ENCODE data around the gene FHIT.

The FHIT gene

DNA sequence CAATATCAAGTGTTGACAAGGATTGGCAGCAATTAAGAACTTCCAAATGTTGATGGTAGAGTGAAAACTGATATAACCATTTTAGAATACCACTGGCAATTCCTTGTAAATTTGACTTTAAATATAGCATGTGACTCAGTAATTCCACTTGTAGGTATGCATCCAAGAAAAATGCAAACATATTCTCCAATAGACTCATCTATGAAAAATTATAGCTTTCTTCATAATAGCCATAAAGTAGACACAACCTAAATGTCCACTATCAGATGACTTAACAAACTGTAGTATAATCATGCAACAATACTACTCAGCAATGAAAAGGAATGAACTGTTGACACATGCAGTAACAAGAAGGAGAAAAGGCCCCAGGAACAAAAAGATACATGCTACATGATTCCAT, 988.1 kb downstream of the FHIT start:
- no peaks in the 10 kb centered on the region for H3K36me3 ChIP-seq (ENCODE audit: control insufficient read depth, insufficient read depth, low read length)
- no peak overlapping the region for H3K4me3 ChIP-seq (ENCODE audit: low read depth, low read length)
- no peak overlapping the region for H3K9ac ChIP-seq (ENCODE audit: low read length)
- H3K27ac ChIP-seq (ENCODE audit: low read depth, low read length) = no peak overlapping the region
- no peaks in the 10 kb centered on the region for H3K9me3 ChIP-seq (ENCODE audit: control insufficient read depth, insufficient read depth, low read depth, low read length)
- no peaks in the 10 kb centered on the region for H3K4me1 ChIP-seq (ENCODE audit: control insufficient read depth, insufficient read depth, low read length)
- H3K27me3 ChIP-seq (ENCODE audit: control insufficient read depth, insufficient read depth, low read length) = no peaks in the 10 kb centered on the region

DNA sequence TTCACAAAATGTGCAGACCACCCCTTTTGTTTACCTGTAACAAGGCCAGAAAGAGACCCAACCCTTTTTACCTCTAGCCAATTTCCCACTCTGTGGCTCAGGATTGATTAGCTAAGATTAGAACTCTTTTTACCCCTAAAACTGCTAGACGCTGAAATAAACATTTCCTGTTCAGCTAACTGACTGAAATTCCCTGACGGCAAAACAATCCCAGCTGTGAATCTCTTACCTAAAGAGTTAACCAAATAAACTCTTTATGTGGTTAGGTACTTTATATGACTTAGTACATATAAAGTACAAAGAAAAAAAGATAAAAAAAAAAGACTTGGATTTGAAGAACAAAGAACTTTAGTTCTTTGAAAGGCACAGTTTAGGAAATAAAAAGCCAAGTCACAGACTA, 988.7 kb downstream of the FHIT start:
- H3K27me3 ChIP-seq (ENCODE audit: control insufficient read depth, insufficient read depth, low read length) = no peaks in the 10 kb centered on the region
- no peaks in the 10 kb centered on the region for H3K36me3 ChIP-seq (ENCODE audit: control insufficient read depth, insufficient read depth, low read length)
- H3K9me3 ChIP-seq (ENCODE audit: control insufficient read depth, insufficient read depth, low read depth, low read length) = no peaks in the 10 kb centered on the region
- H3K4me3 ChIP-seq (ENCODE audit: low read depth, low read length) = no peak overlapping the region
- no peak overlapping the region for H3K27ac ChIP-seq (ENCODE audit: low read depth, low read length)
- H3K4me1 ChIP-seq (ENCODE audit: control insufficient read depth, insufficient read depth, low read length) = no peaks in the 10 kb centered on the region
- no peak overlapping the region for H3K9ac ChIP-seq (ENCODE audit: low read length)

DNA sequence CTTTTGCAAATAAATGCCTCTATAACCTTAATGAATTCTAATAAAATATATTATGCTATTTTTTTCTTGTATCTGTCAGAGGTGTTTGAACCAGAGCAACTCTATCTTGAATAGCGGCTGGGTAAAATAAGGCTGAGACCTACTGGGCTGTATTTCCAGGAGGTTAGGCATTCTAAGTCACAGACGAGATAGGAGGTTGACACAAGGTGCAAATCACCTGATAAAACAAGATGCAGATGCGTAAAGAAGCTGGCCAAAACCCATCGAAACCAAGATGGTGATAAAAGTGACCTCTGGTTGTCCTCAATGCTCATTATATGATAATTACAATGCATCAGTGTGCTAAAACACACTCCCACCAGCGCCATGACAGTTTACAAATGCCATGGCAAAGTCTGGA, 990.7 kb downstream of the FHIT start:
- Histone ChIP-seq H3K36me3 (ENCODE audit: control insufficient read depth, insufficient read depth, low read length) (no peaks in the 10 kb centered on the region), H3K27me3 (ENCODE audit: control insufficient read depth, insufficient read depth, low read length) (no peaks in the 10 kb centered on the region), H3K27ac (ENCODE audit: low read depth, low read length) (no peak overlapping the region), H3K4me3 (ENCODE audit: low read depth, low read length) (no peak overlapping the region), H3K9ac (ENCODE audit: low read length) (no peak overlapping the region), H3K4me1 (ENCODE audit: control insufficient read depth, insufficient read depth, low read length) (no peaks in the 10 kb centered on the region), H3K9me3 (ENCODE audit: control insufficient read depth, insufficient read depth, low read depth, low read length) (no peaks in the 10 kb centered on the region)

DNA sequence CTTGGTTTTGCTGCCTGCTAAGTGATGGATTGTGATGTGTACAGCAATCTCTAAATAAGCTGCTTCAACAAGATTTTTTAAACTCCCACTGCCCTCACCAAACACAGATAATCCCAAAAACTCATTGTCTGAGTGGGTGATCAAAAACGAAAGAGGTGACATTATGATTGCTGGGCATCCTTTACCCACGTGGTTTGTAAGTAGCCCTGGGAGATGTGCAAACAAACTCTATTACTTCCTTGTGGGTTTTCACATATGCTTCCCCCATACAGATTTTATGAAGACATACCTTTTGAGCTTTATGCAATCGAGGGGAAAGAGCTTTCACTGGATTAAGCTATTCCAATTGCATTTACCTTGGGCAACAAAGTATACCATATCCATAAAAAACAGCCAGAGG, 1000.4 kb downstream of the FHIT start:
- no peaks in the 10 kb centered on the region for H3K27me3 ChIP-seq (ENCODE audit: control insufficient read depth, insufficient read depth, low read length)
- no peaks in the 10 kb centered on the region for H3K4me1 ChIP-seq (ENCODE audit: control insufficient read depth, insufficient read depth, low read length)
- H3K9me3 ChIP-seq (ENCODE audit: control insufficient read depth, insufficient read depth, low read depth, low read length) = peaks cover 8% of the 10 kb centered on the region; the same call in 1 of the 2 replicates
- no peak overlapping the region for H3K9ac ChIP-seq (ENCODE audit: low read length)
- no peaks in the 10 kb centered on the region for H3K36me3 ChIP-seq (ENCODE audit: control insufficient read depth, insufficient read depth, low read length)
- no peak overlapping the region for H3K4me3 ChIP-seq (ENCODE audit: low read depth, low read length)
- H3K27ac ChIP-seq (ENCODE audit: low read depth, low read length) = no peak overlapping the region

DNA sequence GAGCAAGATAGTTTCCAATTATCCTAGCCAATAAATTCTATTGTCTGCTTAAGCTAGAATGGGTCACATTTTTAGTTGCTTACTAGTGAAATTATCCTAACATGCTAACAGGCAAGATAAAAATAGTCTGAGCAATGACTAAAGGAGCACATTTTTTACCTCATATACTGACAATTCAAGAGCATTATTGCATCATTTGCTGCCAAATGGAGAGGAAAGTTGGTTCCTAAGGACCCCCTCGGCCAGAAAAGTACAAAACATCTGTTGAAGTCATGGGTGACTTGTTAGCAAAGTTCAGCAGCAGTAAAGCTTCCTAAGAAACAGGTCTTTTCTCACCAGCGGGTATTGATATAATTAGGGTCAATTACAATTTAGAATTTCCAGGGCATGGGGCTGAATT, 1001.0 kb downstream of the FHIT start:
- no peaks in the 10 kb centered on the region for H3K36me3 ChIP-seq (ENCODE audit: control insufficient read depth, insufficient read depth, low read length)
- H3K4me3 ChIP-seq (ENCODE audit: low read depth, low read length) = no peak overlapping the region
- H3K27me3 ChIP-seq (ENCODE audit: control insufficient read depth, insufficient read depth, low read length) = no peaks in the 10 kb centered on the region
- H3K4me1 ChIP-seq (ENCODE audit: control insufficient read depth, insufficient read depth, low read length) = no peaks in the 10 kb centered on the region
- peaks cover 8% of the 10 kb centered on the region; the same call in 1 of the 2 replicates for H3K9me3 ChIP-seq (ENCODE audit: control insufficient read depth, insufficient read depth, low read depth, low read length)
- H3K9ac ChIP-seq (ENCODE audit: low read length) = no peak overlapping the region
- H3K27ac ChIP-seq (ENCODE audit: low read depth, low read length) = no peak overlapping the region

DNA sequence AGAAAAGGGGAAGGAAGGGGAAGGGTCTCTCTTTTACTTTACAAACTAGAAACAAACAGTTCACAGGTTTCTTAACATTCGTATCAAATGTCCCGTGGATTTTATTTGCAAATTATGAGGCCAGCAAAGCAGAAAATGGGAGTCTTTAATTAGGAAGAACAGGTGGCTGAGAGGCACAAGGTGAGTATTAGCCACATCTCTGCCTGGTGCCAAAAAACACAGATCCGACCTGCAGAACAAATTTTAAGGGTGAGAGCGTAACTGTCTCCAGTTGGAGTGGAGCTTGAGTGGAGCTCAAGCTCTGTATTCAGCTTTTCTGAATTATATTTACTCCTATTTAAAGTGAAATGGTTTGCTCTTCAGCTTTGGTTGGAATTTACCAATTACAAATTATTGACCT, 1004.9 kb downstream of the FHIT start:
- no peaks in the 10 kb centered on the region; the same call in 1 of the 2 replicates for H3K4me1 ChIP-seq (ENCODE audit: control insufficient read depth, insufficient read depth, low read length)
- no peak overlapping the region for H3K9ac ChIP-seq (ENCODE audit: low read length)
- H3K4me3 ChIP-seq (ENCODE audit: low read depth, low read length) = no peak overlapping the region
- peaks cover 8% of the 10 kb centered on the region; the same call in 1 of the 2 replicates for H3K9me3 ChIP-seq (ENCODE audit: control insufficient read depth, insufficient read depth, low read depth, low read length)
- H3K27me3 ChIP-seq (ENCODE audit: control insufficient read depth, insufficient read depth, low read length) = no peaks in the 10 kb centered on the region
- H3K36me3 ChIP-seq (ENCODE audit: control insufficient read depth, insufficient read depth, low read length) = no peaks in the 10 kb centered on the region
- no peak overlapping the region for H3K27ac ChIP-seq (ENCODE audit: low read depth, low read length)

DNA sequence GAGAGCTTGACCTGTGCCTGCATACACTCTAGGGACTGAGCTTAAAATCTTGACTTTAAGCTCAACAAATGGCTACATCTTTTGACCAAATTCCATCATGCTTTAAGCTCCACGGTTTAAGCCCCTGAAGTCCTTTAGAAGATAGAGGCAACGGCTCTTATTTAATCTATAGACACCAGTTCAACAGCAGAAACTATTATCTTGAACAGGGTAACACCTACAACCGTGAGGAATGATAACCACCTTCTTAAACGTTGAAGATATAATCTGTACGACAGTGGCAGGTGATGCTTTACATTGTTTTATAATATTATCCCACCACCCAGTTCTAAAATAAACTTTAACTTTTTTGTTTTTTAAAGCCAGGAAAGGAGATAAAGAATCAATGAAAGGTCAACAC, 1007.8 kb downstream of the FHIT start:
- no peak overlapping the region for H3K27ac ChIP-seq (ENCODE audit: low read depth, low read length)

DNA sequence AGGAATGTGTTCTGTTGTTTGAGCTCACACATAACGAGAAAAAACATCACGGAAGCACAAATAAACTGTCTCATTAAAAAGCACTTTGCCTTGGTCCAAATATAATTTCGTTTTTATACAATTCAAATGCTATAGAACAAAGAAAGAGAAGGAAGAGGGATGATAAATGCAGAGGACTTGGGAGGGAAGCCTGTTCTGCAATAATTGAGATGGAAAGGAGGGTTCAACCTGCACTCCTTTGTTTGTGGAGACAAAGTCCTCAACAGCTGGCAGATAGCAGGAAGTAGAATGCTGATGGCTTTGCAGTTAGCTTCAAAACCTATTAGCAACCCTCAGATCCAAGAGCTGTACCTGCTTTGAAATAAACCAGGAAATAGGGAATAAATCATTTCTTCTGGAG, 1010.8 kb downstream of the FHIT start:
- Histone ChIP-seq H3K36me3 (ENCODE audit: control insufficient read depth, insufficient read depth, low read length) (no peaks in the 10 kb centered on the region), H3K4me1 (ENCODE audit: control insufficient read depth, insufficient read depth, low read length) (peaks cover 12% of the 10 kb centered on the region; the same call in 1 of the 2 replicates), H3K9me3 (ENCODE audit: control insufficient read depth, insufficient read depth, low read depth, low read length) (no peaks in the 10 kb centered on the region), H3K4me3 (ENCODE audit: low read depth, low read length) (no peak overlapping the region), H3K9ac (ENCODE audit: low read length) (no peak overlapping the region), H3K27me3 (ENCODE audit: control insufficient read depth, insufficient read depth, low read length) (no peaks in the 10 kb centered on the region), H3K27ac (ENCODE audit: low read depth, low read length) (no peak overlapping the region)

More for the DNA sequence above, 1007.8 kb downstream of the FHIT start:
- Histone ChIP-seq H3K36me3 (ENCODE audit: control insufficient read depth, insufficient read depth, low read length) (no peaks in the 10 kb centered on the region), H3K4me3 (ENCODE audit: low read depth, low read length) (no peak overlapping the region), H3K4me1 (ENCODE audit: control insufficient read depth, insufficient read depth, low read length) (peaks cover 12% of the 10 kb centered on the region; the same call in 1 of the 2 replicates), H3K9me3 (ENCODE audit: control insufficient read depth, insufficient read depth, low read depth, low read length) (0 out of 2 replicates have a peak, but pooled peaks cover under 1% of the 10 kb centered on the region), H3K27me3 (ENCODE audit: control insufficient read depth, insufficient read depth, low read length) (no peaks in the 10 kb centered on the region), H3K9ac (ENCODE audit: low read length) (no peak overlapping the region)

DNA sequence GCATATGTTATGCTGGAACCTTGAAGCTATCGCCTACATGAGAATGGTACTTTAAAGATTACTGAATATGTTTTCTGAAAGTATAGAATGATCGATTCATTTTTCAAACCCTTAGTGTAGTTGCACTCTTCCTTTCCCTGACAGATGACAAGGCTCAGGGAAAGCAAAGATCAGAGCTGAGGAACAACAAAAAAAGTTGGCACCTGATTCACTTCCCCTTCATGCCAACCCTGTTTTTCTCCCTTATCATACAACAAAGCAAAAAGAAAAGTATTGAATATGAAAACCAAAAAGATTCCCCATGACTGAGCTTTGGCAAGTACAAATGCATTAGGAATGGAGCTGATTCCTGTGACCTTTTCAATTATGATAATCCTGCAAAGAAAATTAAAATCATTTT, 1012.7 kb downstream of the FHIT start:
- H3K4me3 ChIP-seq (ENCODE audit: low read depth, low read length) = no peak overlapping the region
- H3K9ac ChIP-seq (ENCODE audit: low read length) = no peak overlapping the region

DNA sequence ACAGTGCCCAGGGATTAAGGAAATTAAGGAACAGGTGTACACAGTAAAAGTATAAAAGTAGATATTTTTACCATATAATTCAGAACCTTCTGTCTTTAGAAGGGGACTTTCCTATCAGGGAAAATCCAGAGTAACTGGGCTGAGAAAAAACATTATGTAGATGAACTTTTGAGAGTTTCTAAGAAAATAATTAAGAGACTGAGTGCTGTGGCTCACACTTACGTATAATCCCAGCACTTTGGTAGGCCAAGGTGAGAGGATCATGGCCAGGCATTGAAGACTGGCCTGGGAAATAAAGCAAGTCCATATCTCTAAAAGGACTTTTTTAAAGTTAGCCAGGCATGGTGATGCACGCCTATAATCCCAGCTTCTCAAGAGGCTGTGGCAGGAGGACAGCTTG, 1021.8 kb downstream of the FHIT start:
- Histone ChIP-seq H3K9me3 (ENCODE audit: control insufficient read depth, insufficient read depth, low read depth, low read length) (no peaks in the 10 kb centered on the region), H3K27ac (ENCODE audit: low read depth, low read length) (no peak overlapping the region), H3K27me3 (ENCODE audit: control insufficient read depth, insufficient read depth, low read length) (no peaks in the 10 kb centered on the region), H3K4me1 (ENCODE audit: control insufficient read depth, insufficient read depth, low read length) (no peaks in the 10 kb centered on the region), H3K4me3 (ENCODE audit: low read depth, low read length) (no peak overlapping the region), H3K36me3 (ENCODE audit: control insufficient read depth, insufficient read depth, low read length) (no peaks in the 10 kb centered on the region), H3K9ac (ENCODE audit: low read length) (no peak overlapping the region)

More for the DNA sequence above, 1012.7 kb downstream of the FHIT start:
- Histone ChIP-seq H3K4me1 (ENCODE audit: control insufficient read depth, insufficient read depth, low read length) (peaks cover 12% of the 10 kb centered on the region; the same call in 1 of the 2 replicates), H3K36me3 (ENCODE audit: control insufficient read depth, insufficient read depth, low read length) (no peaks in the 10 kb centered on the region), H3K27me3 (ENCODE audit: control insufficient read depth, insufficient read depth, low read length) (no peaks in the 10 kb centered on the region), H3K9me3 (ENCODE audit: control insufficient read depth, insufficient read depth, low read depth, low read length) (no peaks in the 10 kb centered on the region), H3K27ac (ENCODE audit: low read depth, low read length) (no peak overlapping the region)

DNA sequence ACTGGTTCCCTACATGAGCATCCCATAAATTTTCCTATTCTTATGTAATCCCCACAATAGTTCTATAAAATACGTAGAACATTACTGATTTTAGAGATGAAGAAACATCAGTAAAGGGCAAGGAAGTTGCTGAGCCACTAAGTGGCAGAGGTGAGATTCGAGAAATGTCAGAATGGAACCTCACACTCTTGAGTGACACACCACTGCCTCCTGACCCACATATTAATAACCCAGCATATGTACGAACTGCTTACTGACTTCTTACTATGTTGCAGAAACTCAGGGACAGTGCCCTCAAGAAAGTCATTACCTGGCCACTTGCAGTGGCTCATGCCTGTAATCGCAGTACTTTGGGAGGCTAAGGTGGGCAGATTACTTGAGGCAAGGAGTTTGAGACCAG, 1022.4 kb downstream of the FHIT start:
- Histone ChIP-seq H3K9ac (ENCODE audit: low read length) (no peak overlapping the region), H3K27me3 (ENCODE audit: control insufficient read depth, insufficient read depth, low read length) (no peaks in the 10 kb centered on the region), H3K9me3 (ENCODE audit: control insufficient read depth, insufficient read depth, low read depth, low read length) (no peaks in the 10 kb centered on the region), H3K27ac (ENCODE audit: low read depth, low read length) (no peak overlapping the region), H3K36me3 (ENCODE audit: control insufficient read depth, insufficient read depth, low read length) (no peaks in the 10 kb centered on the region), H3K4me3 (ENCODE audit: low read depth, low read length) (no peak overlapping the region), H3K4me1 (ENCODE audit: control insufficient read depth, insufficient read depth, low read length) (no peaks in the 10 kb centered on the region)

DNA sequence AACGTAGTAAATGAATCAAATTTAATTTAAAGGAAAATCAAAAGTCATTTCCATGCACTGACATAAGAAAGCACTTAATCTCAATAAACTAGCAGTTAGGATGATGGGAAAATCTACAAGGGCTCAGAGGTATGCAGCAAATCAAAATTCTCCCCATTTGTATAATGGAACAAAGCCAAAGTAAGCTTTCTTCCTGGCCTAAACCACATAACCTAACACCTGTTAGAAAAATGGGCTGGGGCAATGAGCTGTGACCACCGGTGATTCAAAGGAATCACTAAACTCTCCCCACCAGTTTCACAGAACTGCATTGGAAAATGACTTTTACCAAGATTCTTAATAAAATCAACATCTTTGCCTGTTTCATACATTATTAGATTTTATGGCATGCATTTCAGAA, 1024.3 kb downstream of the FHIT start:
- no peak overlapping the region for H3K4me3 ChIP-seq (ENCODE audit: low read depth, low read length)
- no peaks in the 10 kb centered on the region for H3K27me3 ChIP-seq (ENCODE audit: control insufficient read depth, insufficient read depth, low read length)
- H3K9ac ChIP-seq (ENCODE audit: low read length) = no peak overlapping the region
- no peaks in the 10 kb centered on the region for H3K4me1 ChIP-seq (ENCODE audit: control insufficient read depth, insufficient read depth, low read length)
- H3K27ac ChIP-seq (ENCODE audit: low read depth, low read length) = no peak overlapping the region
- no peaks in the 10 kb centered on the region for H3K36me3 ChIP-seq (ENCODE audit: control insufficient read depth, insufficient read depth, low read length)
- H3K9me3 ChIP-seq (ENCODE audit: control insufficient read depth, insufficient read depth, low read depth, low read length) = no peaks in the 10 kb centered on the region
